Endothelial cell of umbilical vein (primary cell): ENCODE measurements around the gene CFAP20DC. TPM values are rescaled to one million over a fixed set of nuclear protein-coding genes. Genes with fewer than 3 reads are reported as not detected.

Experiments
- BruUV-seq: library from RNA; stranded (reverse); fragments of 400-500 nt; replicated peaks from 2 replicates; lab custom pipeline; 2021; lab: Mats Ljungman, UMichigan
- CTCF ChIA-PET: fragments of 300-600, 350-600 bp; sonication (Branson Sonifier 250); formaldehyde crosslinking; loops from one replicate; lab custom pipeline; 2021; ENCODE audit warnings: antibody characterized with exemption, inconsistent platforms; lab: Charles Lee
- POLR2A ChIA-PET: fragments of 300-600, 350-600 bp; sonication (Branson Sonifier 250); formaldehyde crosslinking; loops from one replicate; lab custom pipeline; 2021; ENCODE audit warnings: antibody characterized with exemption, inconsistent platforms; lab: Charles Lee
- DNase-seq: peaks from one replicate; pipeline ENCODE4 v3.0.0-alpha.2; 2011; ENCODE audit warnings: low read depth, low spot score
- FAIRE-seq: peaks from 2 replicates; lab custom pipeline; 2011; peaks lifted over from hg19 to GRCh38; lab: Jason Lieb, UNC
- H2AFZ ChIP-seq: 2 replicates; pipeline ENCODE4 v1.6.0; 2012; ENCODE audit warnings: low read depth, low read length, control low read depth, inconsistent platforms
- H3K27ac ChIP-seq: 2 replicates; pipeline ENCODE4 v1.5.1; 2011; ENCODE audit warnings: low read depth, mild to moderate bottlenecking, control low read depth, low read length, moderate library complexity; ENCODE audit not compliant: insufficient read depth
- H3K27me3 ChIP-seq, 2 experiments: 2 replicates each; pipeline versions ENCODE4 v1.6.0 to v1.6.1; 2011; ENCODE audit warnings: low read length in 2 of 2, mixed read lengths in 1 of 2; ENCODE audit not compliant: control insufficient read depth in 2 of 2, insufficient read depth in 2 of 2
- H3K36me3 ChIP-seq, 2 experiments: 2 replicates in 1 of 2; 3 replicates in 1 of 2; pipeline ENCODE4 v1.5.1; 2011; ENCODE audit warnings: low read length in 2 of 2, mild to moderate bottlenecking in 1 of 2, moderate library complexity in 1 of 2; ENCODE audit not compliant: control insufficient read depth in 2 of 2, insufficient read depth in 2 of 2; ENCODE audit errors: extremely low read depth in 1 of 2
- H3K4me1 ChIP-seq: 3 replicates; pipeline ENCODE4 v1.5.1; 2011; ENCODE audit warnings: mild to moderate bottlenecking, low read length; ENCODE audit not compliant: control insufficient read depth, insufficient read depth; ENCODE audit errors: extremely low read depth
- H3K4me2 ChIP-seq: 2 replicates; pipeline ENCODE4 v1.6.1; 2011; ENCODE audit warnings: low read length, control low read depth, mixed read lengths; ENCODE audit not compliant: insufficient read depth
- H3K4me3 ChIP-seq, 3 experiments: fragments of 200-600 bp in 1 of 3; sonication (generic), shearing (Covaris generic) in 1 of 3; replicated peaks in 1 of 3; 2 replicates each; pipeline ENCODE4 v1.5.1; 2011 to 2016; ENCODE audit warnings: control low read depth in 3 of 3, low read length in 3 of 3, mild to moderate bottlenecking in 2 of 3, inconsistent platforms in 1 of 3, low read depth in 1 of 3, moderate library complexity in 1 of 3; ENCODE audit not compliant: insufficient read depth in 1 of 3
- H3K79me2 ChIP-seq: 2 replicates; pipeline ENCODE4 v1.6.0; 2012; ENCODE audit warnings: low read length, inconsistent platforms; ENCODE audit not compliant: control insufficient read depth, insufficient read depth
- H3K9ac ChIP-seq: replicated peaks from 2 replicates; pipeline ENCODE3; 2011; ENCODE audit warnings: low read length, control low read depth; ENCODE audit not compliant: insufficient read depth; ENCODE audit errors: extremely low read depth
- H3K9me1 ChIP-seq: replicated peaks from 3 replicates; pipeline ENCODE4 v1.6.0; 2011; ENCODE audit warnings: mild to moderate bottlenecking, low read length; ENCODE audit not compliant: control insufficient read depth, insufficient read depth; ENCODE audit errors: extremely low read depth
- H3K9me3 ChIP-seq: replicated peaks from 2 replicates; pipeline ENCODE4 v1.5.1; 2012; ENCODE audit warnings: low read length, inconsistent platforms; ENCODE audit not compliant: control insufficient read depth, insufficient read depth
- H4K20me1 ChIP-seq: replicated peaks from 2 replicates; pipeline ENCODE3; 2011; ENCODE audit warnings: mild to moderate bottlenecking, low read length; ENCODE audit not compliant: control insufficient read depth, insufficient read depth; ENCODE audit errors: extremely low read depth
- CTCF ChIP-seq, 2 donors: IDR thresholded peaks; 1 replicate in 1 of 2; 2 replicates in 1 of 2; pipeline ENCODE4 v1.5.1; 2011; ENCODE audit warnings: low read length in 2 of 2, mild to moderate bottlenecking in 2 of 2, moderate library complexity in 2 of 2, control low read depth in 1 of 2, inconsistent platforms in 1 of 2, low read depth in 1 of 2; ENCODE audit not compliant: insufficient read depth in 1 of 2; ENCODE audit errors: extremely low read depth in 1 of 2
- EZH2 ChIP-seq: IDR thresholded peaks from 2 replicates; pipeline ENCODE4 v1.6.1; 2012; ENCODE audit warnings: borderline replicate concordance, low read depth, mild to moderate bottlenecking, moderate library complexity, low read length, inconsistent platforms; ENCODE audit not compliant: severe bottlenecking
- FOS ChIP-seq: IDR thresholded peaks from 2 replicates; pipeline ENCODE4 v1.6.1; 2011; ENCODE audit warnings: mild to moderate bottlenecking, low read length, moderate library complexity, borderline replicate concordance; ENCODE audit not compliant: insufficient read depth
- GATA2 ChIP-seq: IDR thresholded peaks from 2 replicates; pipeline ENCODE4 v1.7.0; 2011; ENCODE audit warnings: low read depth, mild to moderate bottlenecking, moderate library complexity, mixed read lengths, low read length; ENCODE audit not compliant: insufficient read length, insufficient read depth
- JUN ChIP-seq: IDR thresholded peaks from 2 replicates; pipeline ENCODE4 v1.6.1; 2011; ENCODE audit warnings: borderline replicate concordance, low read depth; ENCODE audit not compliant: insufficient read length, insufficient read depth
- MYC ChIP-seq: IDR thresholded peaks from one replicate; pipeline ENCODE4 v1.6.1; 2011; ENCODE audit warnings: mild to moderate bottlenecking, low read depth, low read length
- POLR2A ChIP-seq: IDR thresholded peaks from 2 replicates; pipeline ENCODE4 v1.6.1; 2012; ENCODE audit warnings: low read depth, mild to moderate bottlenecking, control low read depth, low read length
- POLR2AphosphoS5 ChIP-seq: IDR thresholded peaks from 2 replicates; pipeline ENCODE4 v1.6.1; 2012; ENCODE audit warnings: low read depth, mild to moderate bottlenecking, control low read depth, low read length, moderate library complexity; ENCODE audit not compliant: insufficient read depth
- dilution Hi-C: fragments of 300-500 bp; cut with MboI; formaldehyde crosslinking; loops from one replicate; pipeline ENCODE4 v1.15.0; 2019; ENCODE audit warnings: low sequenced_read_pairs; ENCODE audit not compliant: extremely low pct_ligation_motif_present
- intact Hi-C: fragments of 100-400 bp; cut with micrococcal nuclease; formaldehyde crosslinking; loops from one replicate; pipeline ENCODE4 v1.10.0; 2022
- polyA plus RNA-seq, 4 experiments: library from polyadenylated mRNA; depleted of rRNA in 3 of 4; stranded (reverse) in 3 of 4; unstranded in 1 of 4; fragments of >200 nt; gene quantifications; 2 replicates each; pipeline versions ENCODE4 v1.2.1 to v1.2.3, GENCODE V29; 2011 to 2012; ENCODE audit warnings: missing spikeins in 1 of 4
- total RNA-seq: library from RNA; stranded (reverse); gene quantifications from 2 replicates; pipeline ENCODE4 v1.2.3, GENCODE V29; 2021
- TF ChIP-seq, protein P1 (sequence below): IDR thresholded peaks from 2 replicates; pipeline ENCODE4 v1.6.1; 2011; ENCODE audit not compliant: insufficient read depth, insufficient read length

Gene CFAP20DC
- total and polyA plus RNA-seq, 2 donors (not counting 3 experiments of a cell fraction or from before 2014, with no cell fraction given): 0.92 to 2.1 TPM

DNA sequence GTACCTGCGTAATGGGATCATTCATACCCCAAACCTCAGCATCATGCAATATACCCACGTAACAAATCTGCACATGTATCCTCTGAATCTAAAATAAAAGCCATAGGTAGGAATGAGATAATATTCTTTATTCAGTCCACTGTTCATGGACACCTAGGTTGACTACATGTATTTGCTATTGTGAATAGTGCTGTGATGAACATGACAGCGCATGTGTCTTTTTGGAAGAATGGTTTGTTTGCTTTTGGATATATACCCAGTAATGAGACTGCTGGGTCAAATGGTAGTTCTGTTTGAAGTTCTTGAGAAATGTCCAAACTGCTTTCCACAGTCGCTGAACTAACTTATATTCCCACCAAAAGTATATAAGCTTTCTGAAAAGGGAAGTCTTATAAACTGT is 265.4 kb downstream of the CFAP20DC start:
- H2AFZ ChIP-seq: no peak overlapping the region
- intact Hi-C loops: no loop called here
- no peaks in the 10 kb centered on the region for H3K9me1 ChIP-seq
- dilution Hi-C loops: no loop called here
- no peak for DNase-seq
- H3K79me2 ChIP-seq: no peaks in the 10 kb centered on the region
- no TSS peak for BruUV-seq
- no peak overlapping the region for H3K4me2 ChIP-seq
- no peaks in the 10 kb centered on the region for H3K4me1 ChIP-seq
- ChIA-PET CTCF (no interaction called here), POLR2A (no interaction called here)
- H3K9me3 ChIP-seq: no peaks in the 10 kb centered on the region
- H3K36me3 ChIP-seq: no peaks in the 10 kb centered on the region
- no peaks in the 10 kb centered on the region for H4K20me1 ChIP-seq
- no peak overlapping the region for H3K9ac ChIP-seq
- FAIRE-seq: no peak
- no peaks in the 10 kb centered on the region for H3K27me3 ChIP-seq
- TF ChIP-seq POLR2A (no peak), GATA2 (no peak), POLR2AphosphoS5 (no peak), EZH2 (no peak), FOS (no peak), MYC (no peak), JUN (no peak), CTCF (IDR thresholded peaks at IDR 0.05; ENCODE audit: extremely low read depth in 1 of 2, insufficient read depth in 1 of 2, low read depth in 1 of 2, low read length in 2 of 2) (no peak)
- TF ChIP-seq, protein P1, sequence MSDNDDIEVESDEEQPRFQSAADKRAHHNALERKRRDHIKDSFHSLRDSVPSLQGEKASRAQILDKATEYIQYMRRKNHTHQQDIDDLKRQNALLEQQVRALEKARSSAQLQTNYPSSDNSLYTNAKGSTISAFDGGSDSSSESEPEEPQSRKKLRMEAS: no peak
- no peak overlapping the region for H3K27ac ChIP-seq
- no peak overlapping the region for H3K4me3 ChIP-seq
